Stimulated activated memory B cell treated with anti-CD40 and anti-IgM and Interleukin-4, amounts not matched to agents 10 μg/mL and 1 μg/mL and 100 μg/mL, for 72 hours (primary cell): ENCODE results near the gene A1BG.

Source experiments
- ATAC-seq: fragments of 150-1000 bp; cut with Tn5 transposase; 2 replicates; pipeline ENCODE4 v1.10.0; 2021
- H3K27ac Mint-ChIP-seq: one replicate; pipeline ENCODE4 v1.8.0; 2022; ENCODE audit warnings: mild to moderate bottlenecking, mixed read lengths
- H3K27me3 Mint-ChIP-seq: one replicate; pipeline ENCODE4 v1.8.0; 2022; ENCODE audit warnings: mixed read lengths
- H3K36me3 Mint-ChIP-seq: one replicate; pipeline ENCODE4 v1.8.0; 2022; ENCODE audit warnings: mixed read lengths
- H3K4me1 Mint-ChIP-seq: one replicate; pipeline ENCODE4 v1.8.0; 2022; ENCODE audit warnings: mixed read lengths
- H3K4me3 Mint-ChIP-seq: one replicate; pipeline ENCODE4 v1.8.0; 2022; ENCODE audit warnings: mild to moderate bottlenecking, moderate library complexity, mixed read lengths
- H3K9me3 Mint-ChIP-seq: one replicate; pipeline ENCODE4 v1.8.0; 2022; ENCODE audit warnings: mixed read lengths

The A1BG gene, protein sequence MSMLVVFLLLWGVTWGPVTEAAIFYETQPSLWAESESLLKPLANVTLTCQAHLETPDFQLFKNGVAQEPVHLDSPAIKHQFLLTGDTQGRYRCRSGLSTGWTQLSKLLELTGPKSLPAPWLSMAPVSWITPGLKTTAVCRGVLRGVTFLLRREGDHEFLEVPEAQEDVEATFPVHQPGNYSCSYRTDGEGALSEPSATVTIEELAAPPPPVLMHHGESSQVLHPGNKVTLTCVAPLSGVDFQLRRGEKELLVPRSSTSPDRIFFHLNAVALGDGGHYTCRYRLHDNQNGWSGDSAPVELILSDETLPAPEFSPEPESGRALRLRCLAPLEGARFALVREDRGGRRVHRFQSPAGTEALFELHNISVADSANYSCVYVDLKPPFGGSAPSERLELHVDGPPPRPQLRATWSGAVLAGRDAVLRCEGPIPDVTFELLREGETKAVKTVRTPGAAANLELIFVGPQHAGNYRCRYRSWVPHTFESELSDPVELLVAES

DNA sequence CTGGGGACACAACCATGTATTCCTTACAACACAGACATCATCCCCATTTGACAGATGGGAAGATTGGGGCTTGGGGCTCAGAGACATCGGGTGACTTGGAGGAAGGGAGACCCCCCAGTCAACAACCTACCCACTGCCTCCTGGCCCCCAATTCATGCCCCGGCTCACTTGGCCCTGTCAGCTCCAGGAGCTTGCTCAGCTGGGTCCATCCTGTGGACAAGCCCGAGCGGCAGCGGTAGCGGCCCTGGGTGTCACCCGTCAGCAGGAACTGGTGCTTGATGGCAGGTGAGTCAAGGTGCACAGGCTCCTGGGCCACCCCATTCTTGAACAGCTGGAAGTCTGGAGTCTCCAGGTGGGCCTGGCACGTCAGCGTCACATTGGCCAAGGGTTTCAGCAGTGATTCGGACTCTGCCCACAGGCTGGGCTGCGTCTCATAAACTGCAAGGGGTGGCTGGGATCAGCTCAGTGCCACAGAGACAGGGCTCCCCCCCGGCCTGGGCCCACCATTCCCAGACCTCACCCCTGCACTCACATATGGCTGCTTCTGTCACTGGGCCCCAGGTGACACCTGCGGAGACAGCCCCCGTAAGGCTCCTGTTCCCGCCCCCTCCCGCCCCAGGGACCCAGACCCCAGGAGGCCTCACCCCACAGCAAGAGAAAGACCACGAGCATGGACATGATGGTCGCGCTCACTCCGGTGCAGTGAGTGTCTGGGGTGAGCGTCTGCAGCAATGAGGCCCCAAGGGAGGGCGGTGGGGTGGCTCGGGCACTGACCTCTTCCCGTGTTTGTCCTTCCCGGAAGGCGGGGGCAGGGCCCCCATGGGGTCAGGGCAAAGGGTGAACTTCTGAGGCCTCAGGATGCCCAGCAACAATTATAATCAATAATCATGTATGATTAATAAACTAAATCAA, at the start of gene A1BG:
Gene A1BG (minus strand): TSS at position 733 of the 912 bp plus-strand sequence. CDS start 55 bp downstream, at position 678.
- Mint-ChIP-seq H3K36me3 (peaks cover 30% of the 10 kb centered on the region), H3K27me3 (no peaks in the 10 kb centered on the region), H3K4me3 (no peak within 1 kb of the TSS), H3K27ac (no peak within 1 kb of the TSS), H3K4me1 (peaks cover 51% of the 10 kb centered on the region), H3K9me3 (peaks cover 4% of the 10 kb centered on the region)
- ATAC-seq = no peak

DNA sequence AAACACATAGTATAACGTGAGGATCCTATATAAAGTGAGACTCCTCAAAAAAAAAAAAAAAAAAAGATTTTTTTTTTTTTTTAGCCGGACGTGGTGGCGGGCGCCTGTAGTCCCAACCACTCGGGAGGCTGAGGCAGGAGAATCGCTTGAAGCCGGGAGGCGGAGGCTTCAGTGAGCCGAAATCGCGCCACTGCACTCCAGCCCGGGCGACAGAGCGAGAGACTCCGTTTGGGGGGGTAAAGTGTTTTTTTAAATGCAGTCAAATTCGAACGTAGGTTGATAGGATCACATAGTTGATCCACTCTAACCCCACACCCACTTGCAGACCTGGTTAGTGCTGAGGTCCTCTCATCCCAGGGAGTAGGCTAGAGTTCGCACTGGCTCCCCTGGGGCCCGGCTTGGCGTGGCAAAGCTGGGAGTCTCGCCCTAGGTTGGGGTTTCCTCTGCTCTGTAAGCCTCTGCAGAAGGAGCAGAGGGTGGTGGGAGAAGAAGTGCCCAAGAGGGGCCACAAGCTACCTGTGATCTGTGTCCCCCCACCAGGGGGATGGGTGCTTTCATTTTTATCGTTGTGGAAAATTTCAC, 48.6 kb upstream of the A1BG start:
- H3K36me3 Mint-ChIP-seq = no peaks in the 10 kb centered on the region
- no peaks in the 10 kb centered on the region for H3K9me3 Mint-ChIP-seq
- H3K27me3 Mint-ChIP-seq = peaks cover 15% of the 10 kb centered on the region
- no peak for ATAC-seq
- H3K4me3 Mint-ChIP-seq = peak overlapping the region; percentile 92
- H3K27ac Mint-ChIP-seq = peak overlapping the region; percentile 78
- peaks cover 26% of the 10 kb centered on the region for H3K4me1 Mint-ChIP-seq

DNA sequence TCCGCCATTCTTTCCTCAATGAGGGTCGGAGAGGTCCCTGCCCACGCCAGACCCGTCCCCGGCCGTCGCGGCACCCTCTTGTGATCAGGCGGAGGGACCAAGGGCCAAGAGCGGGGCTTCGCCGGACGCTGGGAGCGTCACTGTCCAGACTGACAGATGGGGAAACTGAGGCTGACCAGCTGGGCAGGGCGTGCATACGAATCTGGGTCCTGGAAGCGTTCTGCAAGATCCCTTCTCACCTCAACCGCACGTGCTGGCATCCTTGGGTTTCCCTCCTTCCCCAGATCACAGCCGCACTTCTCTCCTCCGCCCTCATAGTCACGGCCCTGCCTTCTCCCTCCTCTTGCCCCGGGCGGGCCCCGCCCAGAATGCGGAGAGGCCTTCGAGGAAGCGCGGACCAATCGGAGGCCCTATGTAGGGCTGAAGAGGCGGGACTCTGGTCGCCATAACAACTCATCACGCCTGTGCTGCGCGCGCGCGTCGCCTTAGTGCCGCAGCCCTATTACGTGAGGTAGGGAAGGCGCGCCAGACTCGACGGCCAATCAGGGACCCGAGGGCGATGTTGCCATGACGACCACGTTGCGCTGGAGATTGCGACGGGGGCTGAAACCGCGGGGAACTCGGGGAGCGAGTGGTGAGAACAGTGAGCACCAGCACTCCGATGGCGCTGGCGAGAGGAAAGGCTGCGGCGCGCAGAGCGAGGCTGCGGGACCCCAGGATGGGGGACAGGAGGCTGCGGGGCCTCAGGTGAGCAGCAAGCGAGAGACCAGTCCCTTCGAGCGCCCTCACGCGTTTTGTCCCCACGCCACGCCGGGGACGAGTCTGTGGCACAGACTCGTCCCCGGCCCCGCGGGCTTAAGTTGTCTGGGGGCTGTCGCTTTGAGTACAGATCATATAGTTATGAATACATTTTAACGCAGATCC, 47.9 kb upstream of the A1BG start:
- peak; percentile 99 for ATAC-seq
- Mint-ChIP-seq H3K9me3 (no peaks in the 10 kb centered on the region), H3K36me3 (no peaks in the 10 kb centered on the region), H3K27ac (peak overlapping the region; percentile 78), H3K4me3 (peak overlapping the region; percentile 92), H3K4me1 (peaks cover 19% of the 10 kb centered on the region), H3K27me3 (peaks cover 22% of the 10 kb centered on the region)

DNA sequence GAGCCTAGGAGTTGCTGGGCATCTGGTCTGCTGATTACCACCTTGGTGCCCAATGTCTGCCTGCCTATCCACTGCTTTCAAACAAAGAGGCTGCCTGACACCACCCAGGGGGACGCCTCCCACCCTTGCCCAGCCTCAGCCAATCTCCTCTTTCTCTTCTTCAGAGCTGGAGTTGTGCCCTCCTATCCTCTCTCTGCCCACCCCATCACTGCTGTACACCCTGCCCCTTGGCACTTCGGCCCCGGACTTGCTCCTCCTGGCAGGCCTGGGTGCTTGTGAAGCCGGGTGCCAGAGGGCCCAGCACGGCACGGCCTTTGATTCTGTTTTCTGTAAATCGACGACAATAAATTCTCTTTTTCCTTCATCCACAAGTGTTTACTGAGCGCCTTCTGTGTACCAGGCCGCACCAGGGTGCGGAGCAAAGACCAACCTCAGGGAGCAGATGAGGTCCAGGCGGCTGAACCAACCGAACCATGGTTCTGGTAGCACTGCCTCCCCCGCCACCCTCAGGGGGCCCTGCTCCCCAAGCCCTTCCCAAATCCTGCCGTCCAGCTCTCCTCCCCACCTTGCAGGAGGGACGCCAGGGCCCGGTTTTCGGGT, 47.1 kb upstream of the A1BG start:
- Mint-ChIP-seq H3K9me3 (no peaks in the 10 kb centered on the region), H3K4me3 (peak overlapping the region; percentile 92), H3K4me1 (peaks cover 21% of the 10 kb centered on the region), H3K27me3 (peaks cover 29% of the 10 kb centered on the region), H3K36me3 (peaks cover 7% of the 10 kb centered on the region), H3K27ac (peak overlapping the region; percentile 78)
- ATAC-seq = no peak

DNA sequence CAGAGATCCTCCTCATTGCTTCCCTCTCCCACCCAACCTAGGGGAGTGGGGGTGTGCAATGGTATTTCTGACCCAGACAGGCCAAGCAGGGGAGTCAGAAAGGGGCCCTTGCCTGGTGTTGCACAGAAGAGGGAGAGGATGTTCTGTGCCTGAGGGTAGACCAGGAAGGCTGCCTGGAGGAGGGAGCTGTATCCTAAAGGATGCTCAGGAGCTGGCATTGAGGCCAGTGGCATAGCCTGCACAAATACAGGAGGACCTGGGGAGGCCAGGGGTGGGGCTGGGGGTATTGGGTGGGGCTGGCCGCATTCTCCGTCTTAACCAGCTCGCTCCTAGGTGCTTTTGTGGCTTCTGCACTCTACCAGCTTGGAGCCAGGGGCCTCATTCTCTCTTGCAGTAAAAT, 46.6 kb upstream of the A1BG start:
- no peak overlapping the region for H3K4me3 Mint-ChIP-seq
- peaks cover 9% of the 10 kb centered on the region for H3K36me3 Mint-ChIP-seq
- no peaks in the 10 kb centered on the region for H3K9me3 Mint-ChIP-seq
- H3K27ac Mint-ChIP-seq = no peak overlapping the region
- no peak for ATAC-seq
- H3K4me1 Mint-ChIP-seq = peaks cover 21% of the 10 kb centered on the region
- peaks cover 31% of the 10 kb centered on the region for H3K27me3 Mint-ChIP-seq

DNA sequence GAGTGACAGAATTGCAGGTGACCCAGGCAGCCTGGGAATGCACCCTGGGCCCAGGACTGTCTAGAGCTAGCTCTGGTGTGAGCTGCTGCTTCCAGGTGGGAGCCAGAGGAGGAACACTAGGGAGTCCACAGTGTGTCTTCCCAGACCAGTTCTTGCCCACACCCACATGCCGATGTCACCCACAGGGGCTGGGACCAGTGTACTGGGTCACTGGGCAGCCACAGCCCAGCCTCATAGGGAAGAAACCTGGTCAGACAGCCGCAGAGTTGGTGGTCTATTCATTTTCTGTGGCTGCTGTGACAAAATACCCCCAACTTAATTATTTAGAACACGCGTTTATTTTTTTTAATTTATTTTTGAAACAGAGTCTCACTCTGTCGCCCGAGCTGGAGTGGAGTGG, 45.3 kb upstream of the A1BG start:
- peaks cover 23% of the 10 kb centered on the region for H3K36me3 Mint-ChIP-seq
- H3K27ac Mint-ChIP-seq = no peak overlapping the region
- no peak for ATAC-seq
- no peaks in the 10 kb centered on the region for H3K9me3 Mint-ChIP-seq
- H3K4me3 Mint-ChIP-seq = no peak overlapping the region
- peaks cover 31% of the 10 kb centered on the region for H3K27me3 Mint-ChIP-seq
- peaks cover 27% of the 10 kb centered on the region for H3K4me1 Mint-ChIP-seq

DNA sequence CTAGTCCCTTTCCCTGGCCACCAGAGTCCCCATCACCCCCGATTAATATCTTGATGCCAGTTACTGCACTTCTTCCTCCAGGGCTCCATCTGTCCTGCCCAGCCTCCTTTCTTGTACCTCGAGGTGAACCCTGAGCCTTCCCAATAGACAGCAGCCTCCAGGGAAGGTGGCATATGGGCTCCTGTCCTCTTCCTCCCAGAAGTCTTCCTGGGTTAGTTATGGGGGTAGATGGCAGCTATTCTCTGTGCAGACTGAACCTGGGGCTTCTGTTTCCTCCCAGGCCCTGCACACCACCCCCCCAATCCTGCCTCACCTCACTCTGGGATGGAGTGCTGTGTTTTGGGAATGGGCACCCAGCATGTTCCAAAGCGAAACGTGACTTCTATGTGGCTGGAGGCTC, 44.8 kb upstream of the A1BG start:
- Mint-ChIP-seq H3K36me3 (peaks cover 28% of the 10 kb centered on the region), H3K9me3 (no peaks in the 10 kb centered on the region), H3K4me3 (no peak overlapping the region), H3K4me1 (peaks cover 27% of the 10 kb centered on the region), H3K27ac (no peak overlapping the region), H3K27me3 (peaks cover 31% of the 10 kb centered on the region)
- no peak for ATAC-seq

DNA sequence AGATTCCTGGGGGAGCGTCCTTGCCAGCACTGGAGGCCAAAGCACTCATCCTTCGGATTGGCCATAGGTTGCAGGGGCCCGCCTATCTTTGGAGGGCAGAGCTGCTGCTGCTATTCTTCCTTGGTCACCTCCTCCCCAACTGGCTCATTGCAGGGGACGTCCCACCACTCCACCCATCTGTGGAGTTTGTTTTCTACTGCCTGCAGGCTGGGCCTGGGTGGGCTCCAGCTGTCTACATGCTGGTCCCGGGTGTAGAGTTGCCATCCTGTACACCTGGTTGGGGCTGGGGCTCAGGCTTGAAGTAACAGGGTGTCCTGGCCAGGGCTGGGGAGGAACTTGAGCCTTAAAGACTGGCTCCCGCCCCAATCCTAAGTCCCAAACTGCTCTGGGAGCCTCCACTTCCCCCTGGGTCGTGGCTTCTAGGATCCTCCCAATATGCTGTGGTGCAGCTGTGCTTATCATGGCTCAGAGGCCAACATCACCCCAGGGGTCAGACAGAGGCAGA, 44.3 kb upstream of the A1BG start:
- ATAC-seq = no peak
- Mint-ChIP-seq H3K4me3 (no peak overlapping the region), H3K36me3 (peaks cover 33% of the 10 kb centered on the region), H3K9me3 (no peaks in the 10 kb centered on the region), H3K27me3 (peaks cover 31% of the 10 kb centered on the region), H3K4me1 (peaks cover 27% of the 10 kb centered on the region), H3K27ac (no peak overlapping the region)

DNA sequence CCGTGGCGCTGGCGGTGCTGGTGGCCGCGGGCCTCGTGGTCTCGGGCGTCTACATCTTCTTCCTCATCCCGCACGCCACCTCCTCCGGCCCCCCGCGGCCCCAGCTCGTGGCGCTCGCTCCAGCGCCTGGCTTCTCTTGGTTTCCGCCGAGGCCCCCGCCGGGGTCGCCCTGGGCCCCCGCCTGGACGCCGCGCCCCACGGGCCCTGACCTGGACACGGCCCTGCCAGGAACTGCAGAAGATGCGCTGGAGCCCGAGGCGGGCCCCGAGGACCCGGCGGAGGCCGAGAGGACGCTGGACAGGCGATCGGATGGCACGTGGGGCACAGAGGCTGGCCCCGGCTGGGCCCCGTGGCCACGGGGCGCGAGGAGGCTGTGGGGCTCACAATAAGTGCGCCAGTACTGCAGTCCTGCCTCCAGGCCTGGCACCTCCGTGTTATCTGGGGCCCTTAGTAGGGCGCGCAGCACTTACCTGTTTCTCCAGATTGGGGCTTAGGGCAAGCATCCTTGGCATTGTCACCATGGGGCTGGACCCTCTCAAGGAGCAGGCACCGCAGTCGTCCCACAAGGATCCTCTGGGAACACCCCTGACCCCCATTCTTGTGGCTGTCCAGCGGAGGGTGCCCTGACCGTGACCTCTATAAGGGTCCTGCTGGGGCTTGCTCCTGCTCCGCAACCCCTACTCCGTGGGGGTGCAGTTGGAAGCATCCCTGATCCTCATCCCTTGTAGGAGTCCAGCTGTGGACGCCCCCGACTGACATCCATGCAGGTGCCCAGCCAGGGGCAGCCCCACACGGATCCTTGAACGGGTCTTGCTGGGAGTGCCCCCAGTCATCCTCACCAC, 43.6 kb upstream of the A1BG start:
- peaks cover 37% of the 10 kb centered on the region for H3K36me3 Mint-ChIP-seq
- H3K27me3 Mint-ChIP-seq = peaks cover 31% of the 10 kb centered on the region
- H3K9me3 Mint-ChIP-seq = no peaks in the 10 kb centered on the region
- no peak overlapping the region for H3K27ac Mint-ChIP-seq
- no peak for ATAC-seq
- H3K4me3 Mint-ChIP-seq = no peak overlapping the region
- H3K4me1 Mint-ChIP-seq = peaks cover 27% of the 10 kb centered on the region

DNA sequence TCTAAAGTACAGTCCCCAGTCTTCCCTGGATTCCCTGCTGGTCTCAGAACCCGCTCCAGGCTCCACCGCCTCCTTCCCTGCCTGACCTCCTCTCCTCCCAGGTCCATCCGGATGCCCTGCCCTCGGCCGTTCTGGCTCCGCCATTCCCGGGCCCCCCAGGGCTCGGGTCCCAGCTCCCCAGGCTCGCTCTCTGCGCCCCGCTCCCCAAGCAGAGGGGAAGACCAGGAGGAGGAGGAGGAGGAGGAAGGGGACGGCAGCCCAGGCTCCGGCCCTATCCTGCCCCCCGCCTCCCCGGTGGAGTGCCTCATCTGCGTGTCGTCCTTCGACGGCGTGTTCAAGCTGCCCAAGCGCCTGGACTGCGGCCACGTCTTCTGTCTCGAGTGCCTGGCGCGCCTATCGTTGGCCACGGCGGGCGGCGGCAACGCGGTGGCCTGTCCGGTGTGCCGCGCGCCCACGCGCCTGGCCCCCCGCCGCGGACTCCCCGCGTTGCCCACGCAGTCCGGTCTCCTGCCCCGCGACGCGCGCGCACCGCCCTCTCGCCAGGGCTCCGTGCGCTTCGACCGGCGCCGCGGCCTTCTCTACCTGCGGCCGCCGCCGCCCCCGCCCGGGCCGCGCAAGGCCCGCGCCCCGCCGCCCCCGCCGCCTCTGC, 42.8 kb upstream of the A1BG start:
- H3K27ac Mint-ChIP-seq = no peak overlapping the region

DNA sequence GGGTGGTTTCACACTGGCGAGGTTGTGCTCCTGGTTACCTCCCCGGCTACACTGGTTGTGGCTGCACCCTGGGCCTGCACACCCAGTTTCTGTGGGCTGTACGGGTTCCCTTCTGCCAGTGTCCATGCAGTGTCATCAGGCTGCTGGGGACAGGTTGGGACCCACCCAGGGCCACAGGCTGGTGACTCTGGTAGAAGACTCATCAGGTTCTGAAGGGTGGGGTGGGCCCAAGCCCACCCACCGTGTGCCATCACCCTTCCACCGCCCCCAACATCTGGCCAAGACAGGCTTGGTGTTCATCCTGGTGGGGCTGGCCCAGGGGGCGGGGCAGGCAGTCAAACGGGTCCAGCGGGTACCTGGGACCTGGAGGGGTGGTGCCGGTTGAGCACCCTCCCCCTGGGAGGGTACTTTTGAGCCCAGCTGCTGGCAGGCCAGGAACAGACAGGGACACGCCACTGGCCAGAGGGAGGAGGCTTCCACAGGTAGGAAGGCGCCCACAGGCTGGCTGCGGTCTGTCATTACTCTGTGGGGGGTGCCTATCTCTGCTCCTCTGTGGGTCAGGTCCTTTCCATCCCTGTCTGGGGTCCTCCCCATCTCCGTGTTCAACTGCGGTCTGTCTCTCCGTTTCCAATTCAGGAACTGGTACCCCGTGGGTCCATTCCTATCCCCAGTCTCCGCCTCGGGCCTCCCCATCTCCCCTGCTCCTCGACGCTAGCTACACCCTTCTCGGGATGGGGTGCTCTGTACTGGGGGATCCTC, 42.1 kb upstream of the A1BG start, which contains the start of gene RNF225:
Gene RNF225 (plus strand): TSS at position 437 of the 759 bp plus-strand sequence. CDS start 434 bp downstream, outside the sequence.
- no peak within 1 kb of the TSS for H3K27ac Mint-ChIP-seq
- H3K4me1 Mint-ChIP-seq = peaks cover 20% of the 10 kb centered on the region
- ATAC-seq = peak; percentile 40
- H3K9me3 Mint-ChIP-seq = no peaks in the 10 kb centered on the region
- H3K36me3 Mint-ChIP-seq = peaks cover 45% of the 10 kb centered on the region
- H3K27me3 Mint-ChIP-seq = peaks cover 31% of the 10 kb centered on the region
- no peak within 1 kb of the TSS for H3K4me3 Mint-ChIP-seq

More for the DNA sequence above, 42.8 kb upstream of the A1BG start:
- Mint-ChIP-seq H3K4me1 (peaks cover 22% of the 10 kb centered on the region), H3K4me3 (no peak overlapping the region), H3K27me3 (peaks cover 31% of the 10 kb centered on the region), H3K36me3 (peaks cover 39% of the 10 kb centered on the region), H3K9me3 (no peaks in the 10 kb centered on the region)
- no peak for ATAC-seq

DNA sequence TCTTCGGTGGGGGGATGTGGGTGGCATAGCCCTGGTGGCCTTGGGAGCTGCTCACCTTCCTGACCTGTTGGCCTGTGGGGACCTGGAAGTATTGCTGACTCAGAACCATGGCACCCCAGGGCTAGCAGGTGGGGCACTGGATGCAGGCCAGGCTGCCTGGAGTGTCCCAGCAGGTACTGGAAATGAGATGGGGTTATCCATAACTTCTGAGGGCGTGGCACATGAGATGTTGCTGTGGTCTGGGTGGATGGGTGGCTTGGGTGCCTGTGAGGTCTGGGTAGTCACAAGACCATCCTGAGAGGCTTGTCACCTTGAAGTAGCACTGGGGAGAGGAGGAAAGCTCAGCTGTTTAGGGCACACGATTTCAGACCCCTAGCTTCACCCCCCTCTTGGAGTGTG, 41.5 kb upstream of the A1BG start:
- peaks cover 18% of the 10 kb centered on the region for H3K4me1 Mint-ChIP-seq
- no peak for ATAC-seq
- no peaks in the 10 kb centered on the region for H3K9me3 Mint-ChIP-seq
- H3K27me3 Mint-ChIP-seq = peaks cover 31% of the 10 kb centered on the region
- H3K36me3 Mint-ChIP-seq = peaks cover 45% of the 10 kb centered on the region
- no peak overlapping the region for H3K4me3 Mint-ChIP-seq
- no peak overlapping the region for H3K27ac Mint-ChIP-seq
